IMR-90 (cell line): ENCODE measurements around the gene ZNF507. TPM values are rescaled to one million over a fixed set of nuclear protein-coding genes. Genes with fewer than 3 reads are reported as not detected.
"Not testable (repeated sequence)": the region's sequence is repeated elsewhere in the genome, so short reads cannot be mapped to it uniquely, and the experiment has no call there.

Source experiments
- ATAC-seq: fragments of 200-7000 bp; cut with Tn5 transposase; 2 replicates; pipeline ENCODE4 v1.9.1; 2020; ENCODE audit warnings: low read depth, mild to moderate bottlenecking, moderate library complexity
- BruUV-seq: library from RNA; stranded (reverse); fragments of 400-500 nt; replicated peaks from 2 replicates; lab custom pipeline; 2021; lab: Mats Ljungman, UMichigan
- CTCF ChIA-PET: fragments of 300-600 bp; formaldehyde crosslinking; extraction: SDS; loops from one replicate; lab custom pipeline; 2021; ENCODE audit warnings: antibody characterized with exemption; lab: Yijun Ruan, JAX
- POLR2A ChIA-PET: fragments of 300-600 bp; sonication (Branson Sonifier 250); formaldehyde crosslinking; loops from one replicate; lab custom pipeline; 2022; ENCODE audit warnings: antibody characterized with exemption; ENCODE audit not compliant: unreplicated experiment; lab: Charles Lee
- DNase-seq: peaks from one replicate; pipeline ENCODE4 v3.0.0; 2013
- H2AFZ ChIP-seq: replicated peaks from 2 replicates; pipeline ENCODE3; 2013; ENCODE audit warnings: low read length, mild to moderate bottlenecking; ENCODE audit not compliant: poor library complexity
- H2AK5ac ChIP-seq: 2 replicates; pipeline ENCODE4 v1.6.1; 2013; ENCODE audit warnings: low read depth, low read length, inconsistent platforms
- H2AK9ac ChIP-seq: replicated peaks from 2 replicates; pipeline ENCODE3; 2013; ENCODE audit warnings: mild to moderate bottlenecking, low read depth, low read length, moderate library complexity; ENCODE audit not compliant: poor library complexity
- H2BK120ac ChIP-seq: 2 replicates; pipeline ENCODE4 v1.6.1; 2013; ENCODE audit warnings: low read depth, low read length, inconsistent platforms
- H2BK15ac ChIP-seq: 3 replicates; pipeline ENCODE4 v1.6.1; 2013; ENCODE audit warnings: low read depth, low read length, inconsistent platforms
- H2BK20ac ChIP-seq: 2 replicates; pipeline ENCODE4 v1.6.1; 2013; ENCODE audit warnings: low read depth, mild to moderate bottlenecking, inconsistent platforms, low read length, moderate library complexity
- H2BK5ac ChIP-seq: 2 replicates; pipeline ENCODE4 v1.6.1; 2013; ENCODE audit warnings: mild to moderate bottlenecking, low read depth, low read length, inconsistent platforms; ENCODE audit not compliant: poor library complexity, severe bottlenecking
- H3K14ac ChIP-seq: replicated peaks from 2 replicates; pipeline ENCODE4 v1.6.1; 2013; ENCODE audit warnings: low read depth, low read length, inconsistent platforms
- H3K18ac ChIP-seq: 2 replicates; pipeline ENCODE4 v1.6.1; 2013; ENCODE audit warnings: low read depth, low read length, control low read depth
- H3K23ac ChIP-seq: 2 replicates; pipeline ENCODE4 v1.6.1; 2013; ENCODE audit warnings: low read depth, low read length, inconsistent platforms
- H3K27ac ChIP-seq: 2 replicates; pipeline ENCODE4 v1.5.1; 2013; ENCODE audit warnings: mild to moderate bottlenecking, control low read depth, low read length; ENCODE audit not compliant: insufficient read depth
- H3K27me3 ChIP-seq: 2 replicates; pipeline ENCODE4 v1.6.1; 2013; ENCODE audit warnings: low read length; ENCODE audit not compliant: control insufficient read depth, insufficient read depth
- H3K36me3 ChIP-seq: 2 replicates; pipeline ENCODE4 v1.6.1; 2013; ENCODE audit warnings: low read length, mixed read lengths; ENCODE audit not compliant: control insufficient read depth, insufficient read depth
- H3K4ac ChIP-seq: 2 replicates; pipeline ENCODE4 v1.6.1; 2013; ENCODE audit warnings: low read depth, low read length, inconsistent platforms
- H3K4me1 ChIP-seq: 2 replicates; pipeline ENCODE4 v1.6.1; 2013; ENCODE audit warnings: low read length, mixed read lengths; ENCODE audit not compliant: control insufficient read depth, insufficient read depth
- H3K4me2 ChIP-seq: 2 replicates; pipeline ENCODE4 v1.6.1; 2013; ENCODE audit warnings: low read depth, mild to moderate bottlenecking, control low read depth, low read length, moderate library complexity
- H3K4me3 ChIP-seq: 2 replicates; pipeline ENCODE4 v1.5.1; 2013; ENCODE audit warnings: low read depth, mild to moderate bottlenecking, control low read depth, low read length, moderate library complexity; ENCODE audit not compliant: insufficient read depth
- H3K56ac ChIP-seq: 2 replicates; pipeline ENCODE4 v1.6.1; 2013; ENCODE audit warnings: low read length, inconsistent platforms; ENCODE audit not compliant: insufficient read depth; ENCODE audit errors: extremely low read depth
- H3K79me1 ChIP-seq, 2 experiments: 2 replicates each; pipeline ENCODE4 v1.6.1; 2013; ENCODE audit warnings: low read length in 2 of 2, inconsistent platforms in 1 of 2, low read depth in 1 of 2
- H3K9ac ChIP-seq: 2 replicates; pipeline ENCODE4 v1.6.1; 2013; ENCODE audit warnings: low read depth, low read length, control low read depth
- H3K9me1 ChIP-seq: 2 replicates; pipeline ENCODE4 v1.6.1; 2013; ENCODE audit warnings: low read length, inconsistent platforms; ENCODE audit not compliant: insufficient read depth
- H3K9me3 ChIP-seq: 2 replicates; pipeline ENCODE4 v1.6.1; 2013; ENCODE audit warnings: low read length; ENCODE audit not compliant: control insufficient read depth, insufficient read depth
- H4K20me1 ChIP-seq: 2 replicates; pipeline ENCODE4 v1.6.1; 2013; ENCODE audit warnings: low read length, inconsistent platforms; ENCODE audit not compliant: insufficient read depth
- H4K5ac ChIP-seq: 2 replicates; pipeline ENCODE4 v1.6.1; 2013; ENCODE audit warnings: mild to moderate bottlenecking, low read depth, low read length, control low read depth
- H4K8ac ChIP-seq, 2 experiments: 2 replicates each; pipeline ENCODE4 v1.6.1; 2013; ENCODE audit warnings: low read depth in 2 of 2, low read length in 2 of 2, control low read depth in 1 of 2, inconsistent platforms in 1 of 2
- H4K91ac ChIP-seq: 2 replicates; pipeline ENCODE4 v1.6.1; 2013; ENCODE audit warnings: low read depth, low read length, inconsistent platforms; ENCODE audit not compliant: insufficient read depth
- RAD21 ChIP-seq: IDR thresholded peaks from 2 replicates; pipeline ENCODE4 v1.6.1; 2012; ENCODE audit warnings: low read length, improper control_type of control experiment
- RFX5 ChIP-seq: IDR thresholded peaks from 2 replicates; pipeline ENCODE4 v1.8.0; 2012; ENCODE audit warnings: low read depth, mild to moderate bottlenecking, low read length, moderate library complexity
- WGBS, 2 experiments: methylation state at CpG; one replicate each; pipeline versions ENCODE4 v1.1.5 to v1.1.7; 2013; ENCODE audit warnings: missing lambda C conversion rate in 2 of 2; ENCODE audit not compliant: insufficient read length in 1 of 2; ENCODE audit errors: extremely low coverage in 2 of 2; 5-methylcytosine and 5-hydroxymethylcytosine counted together
- dilution Hi-C: fragments of 300-500 bp; cut with HindIII; formaldehyde crosslinking; loops from one replicate; pipeline ENCODE4 v1.14.3; 2018; ENCODE audit warnings: low sequenced_read_pairs; ENCODE audit not compliant: unreplicated experiment
- in situ Hi-C: fragments of 300-500 bp; cut with MboI; formaldehyde crosslinking; loops from 3 replicates; pipeline ENCODE4 v1.14.3; 2019; ENCODE audit warnings: low sequenced_read_pairs, inconsistent platforms, mixed read lengths
- intact Hi-C: fragments of 100-400 bp; cut with micrococcal nuclease; formaldehyde crosslinking; loops from 2 replicates; pipeline ENCODE4 v1.10.0; 2022
- polyA plus RNA-seq, 3 experiments: library from polyadenylated mRNA; depleted of rRNA; stranded (reverse); fragments of >200 nt; gene quantifications; 2 replicates each; pipeline ENCODE4 v1.2.3, GENCODE V29; 2012; ENCODE audit warnings: low replicate concordance in 1 of 3
- total RNA-seq: library from RNA; depleted of rRNA; stranded (reverse); fragments of >200 nt; gene quantifications from 2 replicates; pipeline ENCODE4 v1.2.3, GENCODE V29; 2012

ZNF507 gene
- total and polyA plus RNA-seq, 2 of the 4 experiments (the other 2 are of a cell fraction) = 9.6 to 19.9 TPM

- WGBS, 2 experiments = 100% methylated on average over 1 of the region's 3 CpGs; no CpG with 5 or more reads in 1 of the 2 experiments
- Histone ChIP-seq H2AK5ac (no peak overlapping the region), H3K27me3 (no peaks in the 10 kb centered on the region), H2BK15ac (no peak overlapping the region), H3K18ac (no peak overlapping the region), H3K27ac (no peak overlapping the region), H3K23ac (no peak overlapping the region), H4K5ac (no peak overlapping the region), H3K4me2 (no peak overlapping the region), H3K9ac (no peak overlapping the region), H4K8ac (no peak overlapping the region), H3K36me3 (peaks cover 19% of the 10 kb centered on the region), H3K9me1 (no peaks in the 10 kb centered on the region; the same call in 1 of the 2 replicates), H3K4ac (no peak overlapping the region), H3K56ac (no peak overlapping the region), H2BK120ac (no peak overlapping the region), H3K4me1 (no peaks in the 10 kb centered on the region), H2AK9ac (no peak overlapping the region), H2BK20ac (no peak overlapping the region), H3K9me3 (no peaks in the 10 kb centered on the region), H2AFZ (no peak overlapping the region), H3K14ac (no peak overlapping the region), H2BK5ac (no peak overlapping the region), H3K4me3 (no peak overlapping the region), H4K91ac (no peak overlapping the region), H3K79me1 (peaks cover 8 to 20% of the 10 kb centered on the region in 2 experiments; a peak in 3 of 4 replicates), H4K20me1 (no peaks in the 10 kb centered on the region)
- BruUV-seq = no TSS peak
- dilution Hi-C loops = no loop called here
- ChIA-PET CTCF (no interaction called here), POLR2A (interaction anchor here (0.9 kb wide), 1 partner anchor 16 kb away, joined by 3 read pairs; the partner anchor contains the start of gene DPY19L3)
- TF ChIP-seq RAD21 = no peak
- TF ChIP-seq RFX5 = no peak
- intact Hi-C loops = no loop called here
- DNase-seq (no peak), ATAC-seq (no peak)
- in situ Hi-C loops = no loop called here
These were observed 77.0 kb downstream of the ZNF507 start for GRCh38 chr19:32422435-32422834.

DNA sequence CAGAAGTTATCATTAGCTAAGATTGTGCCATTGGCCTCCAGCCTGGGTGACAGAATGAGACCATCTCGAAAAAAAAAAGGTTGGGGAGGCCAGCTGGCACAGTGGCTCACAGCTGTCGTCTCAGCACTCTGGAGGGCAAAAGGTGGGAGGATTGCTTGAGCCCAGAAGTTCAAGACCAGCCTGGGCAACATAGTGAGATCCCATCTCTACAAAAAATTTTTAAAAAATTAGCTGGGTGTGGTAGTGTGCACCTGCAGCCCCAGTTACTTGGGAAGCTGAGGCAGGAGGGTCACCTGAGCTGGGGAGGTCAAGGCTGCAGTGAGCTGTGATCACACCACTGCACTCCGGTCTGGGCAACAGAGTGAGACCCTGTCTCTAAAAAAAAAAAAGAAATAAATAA, 78.5 kb downstream of the ZNF507 start:
- in situ Hi-C loops, H4K8ac ChIP-seq, H4K20me1 ChIP-seq, H3K27me3 ChIP-seq, H3K23ac ChIP-seq, BruUV-seq, H3K4ac ChIP-seq, H3K9ac ChIP-seq, DNase-seq, H2BK120ac ChIP-seq, ATAC-seq, POLR2A ChIA-PET, H2BK5ac ChIP-seq, H3K56ac ChIP-seq, H3K14ac ChIP-seq, dilution Hi-C loops, H2AK9ac ChIP-seq, H3K4me2 ChIP-seq, H4K91ac ChIP-seq, H4K5ac ChIP-seq, intact Hi-C loops, H2BK15ac ChIP-seq, H2AFZ ChIP-seq, H3K9me3 ChIP-seq, H3K4me1 ChIP-seq, H3K9me1 ChIP-seq, H2BK20ac ChIP-seq, H3K4me3 ChIP-seq, H2AK5ac ChIP-seq, H3K18ac ChIP-seq, H3K27ac ChIP-seq: not testable (repeated sequence)
- no CpG with 5 or more reads among the region's 3 CpGs for WGBS, 2 experiments
- CTCF ChIA-PET = interaction anchor here (0.8 kb wide), 1 partner anchor 84 kb away, joined by 6 read pairs; no protein-coding TSS in a partner anchor
- H3K36me3 ChIP-seq = peaks cover 13% of the 10 kb centered on the region
- H3K79me1 ChIP-seq = peaks cover 5 to 22% of the 10 kb centered on the region in 2 experiments; a peak in 3 of 4 replicates
